Parathyroid adenoma (tissue), 2 donors: ENCODE measurements around the gene ASPG.

ENCODE experiments used
- H2AFZ ChIP-seq: fragments of 300-600 bp; sonication (generic); one replicate; pipeline ENCODE4 v1.7.0; 2017; ENCODE audit warnings: antibody characterized with exemption, mild to moderate bottlenecking
- H3K27ac ChIP-seq: fragments of 300-600 bp; sonication (generic); one replicate; pipeline ENCODE4 v1.7.0; 2017
- H3K27me3 ChIP-seq: fragments of 300-600 bp; sonication (generic); one replicate; pipeline ENCODE4 v1.7.0; 2017; ENCODE audit warnings: low read length; ENCODE audit not compliant: control insufficient read depth, insufficient read depth
- H3K36me3 ChIP-seq: fragments of 300-600 bp; sonication (generic); one replicate; pipeline ENCODE4 v1.7.0; 2017; ENCODE audit warnings: low read length; ENCODE audit not compliant: control insufficient read depth, insufficient read depth
- H3K4me1 ChIP-seq: fragments of 300-600 bp; sonication (generic); one replicate; pipeline ENCODE4 v1.7.0; 2017; ENCODE audit warnings: control low read depth
- H3K4me2 ChIP-seq: fragments of 300-600 bp; sonication (generic); one replicate; pipeline ENCODE4 v1.7.0; 2017; ENCODE audit warnings: low read length
- H3K4me3 ChIP-seq: fragments of 300-600 bp; sonication (generic); one replicate; pipeline ENCODE4 v1.7.0; 2017; ENCODE audit warnings: low read depth, low read length
- H3K79me2 ChIP-seq: fragments of 300-600 bp; sonication (generic); one replicate; pipeline ENCODE4 v1.7.0; 2017; ENCODE audit warnings: control low read depth
- H3K9ac ChIP-seq: fragments of 300-600 bp; sonication (generic); one replicate; pipeline ENCODE4 v1.7.0; 2017; ENCODE audit warnings: mild to moderate bottlenecking
- H3K9me3 ChIP-seq: fragments of 300-600 bp; sonication (generic); one replicate; pipeline ENCODE4 v1.7.0; 2017; ENCODE audit warnings: low read length; ENCODE audit not compliant: control insufficient read depth
- TF ChIP-seq, protein P1 (sequence below): fragments of 300-600 bp; sonication (generic); IDR thresholded peaks from one replicate; pipeline ENCODE4 v1.7.0; 2017; ENCODE audit warnings: antibody characterized with exemption, mild to moderate bottlenecking
- donor health status: primary hyperparathyroidism.

ASPG gene

DNA sequence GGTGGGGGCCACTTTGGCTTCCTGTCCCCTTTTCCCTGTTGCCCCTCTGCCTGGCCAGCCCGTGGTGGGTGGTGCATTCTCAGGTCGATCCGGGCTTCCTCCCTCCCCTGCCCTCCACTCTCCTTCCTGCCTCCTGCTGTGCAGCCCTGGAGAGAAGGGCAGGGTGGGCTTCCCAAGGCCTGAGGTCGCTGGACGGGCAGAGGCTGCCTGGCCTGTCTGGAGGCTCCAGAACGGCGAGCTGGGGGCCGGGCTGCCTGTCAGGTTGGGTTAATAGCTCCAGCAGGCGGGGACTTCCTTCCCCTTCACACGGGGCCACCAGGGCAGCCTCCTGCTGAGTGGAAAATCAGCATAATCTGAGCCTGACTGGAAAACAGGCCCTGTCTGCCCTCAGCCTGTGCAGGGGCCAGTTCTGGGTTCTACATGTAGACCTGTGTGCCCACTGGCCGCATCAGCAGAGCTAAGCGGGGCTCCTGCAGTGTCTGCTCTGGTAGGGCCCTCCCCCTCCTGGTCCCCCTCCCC, 64.2 kb downstream of the ASPG start:
- no peaks in the 10 kb centered on the region for H3K4me1 ChIP-seq
- no peak overlapping the region for H2AFZ ChIP-seq
- H3K4me3 ChIP-seq: no peak overlapping the region
- H3K79me2 ChIP-seq: no peaks in the 10 kb centered on the region
- no peak overlapping the region for H3K27ac ChIP-seq
- H3K9ac ChIP-seq: no peak overlapping the region
- TF ChIP-seq, protein P1, sequence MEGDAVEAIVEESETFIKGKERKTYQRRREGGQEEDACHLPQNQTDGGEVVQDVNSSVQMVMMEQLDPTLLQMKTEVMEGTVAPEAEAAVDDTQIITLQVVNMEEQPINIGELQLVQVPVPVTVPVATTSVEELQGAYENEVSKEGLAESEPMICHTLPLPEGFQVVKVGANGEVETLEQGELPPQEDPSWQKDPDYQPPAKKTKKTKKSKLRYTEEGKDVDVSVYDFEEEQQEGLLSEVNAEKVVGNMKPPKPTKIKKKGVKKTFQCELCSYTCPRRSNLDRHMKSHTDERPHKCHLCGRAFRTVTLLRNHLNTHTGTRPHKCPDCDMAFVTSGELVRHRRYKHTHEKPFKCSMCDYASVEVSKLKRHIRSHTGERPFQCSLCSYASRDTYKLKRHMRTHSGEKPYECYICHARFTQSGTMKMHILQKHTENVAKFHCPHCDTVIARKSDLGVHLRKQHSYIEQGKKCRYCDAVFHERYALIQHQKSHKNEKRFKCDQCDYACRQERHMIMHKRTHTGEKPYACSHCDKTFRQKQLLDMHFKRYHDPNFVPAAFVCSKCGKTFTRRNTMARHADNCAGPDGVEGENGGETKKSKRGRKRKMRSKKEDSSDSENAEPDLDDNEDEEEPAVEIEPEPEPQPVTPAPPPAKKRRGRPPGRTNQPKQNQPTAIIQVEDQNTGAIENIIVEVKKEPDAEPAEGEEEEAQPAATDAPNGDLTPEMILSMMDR: no peak
- no peaks in the 10 kb centered on the region for H3K36me3 ChIP-seq
- H3K9me3 ChIP-seq: no peaks in the 10 kb centered on the region
- no peaks in the 10 kb centered on the region for H3K27me3 ChIP-seq
- H3K4me2 ChIP-seq: no peak overlapping the region

DNA sequence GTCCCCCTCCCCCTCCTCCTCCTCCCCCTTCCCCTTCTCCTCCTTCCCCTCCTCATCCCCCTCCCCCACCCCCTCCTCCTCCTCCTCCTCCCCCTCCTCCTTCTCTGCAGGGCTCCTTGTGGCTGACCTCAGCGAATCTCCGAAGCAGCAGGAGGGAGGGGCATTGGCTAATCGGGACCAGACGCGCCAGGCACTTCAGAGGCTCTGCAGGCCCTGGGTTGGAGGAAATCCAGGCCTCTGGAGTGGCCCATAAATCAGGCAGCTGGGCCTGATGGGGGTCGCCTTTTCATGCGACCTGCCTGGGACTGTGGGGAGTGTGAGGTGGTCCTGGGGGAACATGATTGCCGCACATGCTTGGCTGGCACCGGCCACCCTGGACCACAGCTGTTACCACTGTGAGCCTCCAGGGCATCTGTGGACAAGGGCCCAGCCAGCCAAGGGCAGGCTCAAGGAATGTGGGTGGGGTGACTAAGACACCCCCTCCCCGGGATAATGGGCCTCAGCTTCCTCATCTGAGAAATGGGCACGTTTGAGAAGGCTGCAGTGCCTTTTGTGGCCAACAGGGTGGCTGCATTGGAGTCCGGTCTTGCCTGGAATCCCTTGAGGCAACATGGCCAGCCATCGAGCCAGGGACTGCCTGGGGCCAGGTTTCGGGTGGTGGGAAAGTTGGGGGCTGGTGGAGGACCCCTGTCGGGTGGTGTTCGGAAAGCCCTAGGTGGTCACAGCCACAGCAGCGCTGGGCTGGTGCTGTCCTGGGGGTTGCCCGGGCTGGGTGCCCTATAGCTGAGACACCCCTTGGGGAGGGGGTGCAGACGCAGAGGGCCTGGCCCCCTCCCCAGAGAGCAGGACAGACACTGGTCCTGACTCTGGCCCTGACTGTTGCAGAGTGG, 64.9 kb downstream of the ASPG start:
- Histone ChIP-seq H3K4me3 (no peak overlapping the region), H3K9me3 (no peaks in the 10 kb centered on the region), H3K4me2 (no peak overlapping the region), H3K27me3 (no peaks in the 10 kb centered on the region), H3K79me2 (no peaks in the 10 kb centered on the region), H3K9ac (no peak overlapping the region), H3K36me3 (no peaks in the 10 kb centered on the region), H3K4me1 (no peaks in the 10 kb centered on the region), H2AFZ (no peak overlapping the region), H3K27ac (no peak overlapping the region)
- TF ChIP-seq, protein P1: no peak

DNA sequence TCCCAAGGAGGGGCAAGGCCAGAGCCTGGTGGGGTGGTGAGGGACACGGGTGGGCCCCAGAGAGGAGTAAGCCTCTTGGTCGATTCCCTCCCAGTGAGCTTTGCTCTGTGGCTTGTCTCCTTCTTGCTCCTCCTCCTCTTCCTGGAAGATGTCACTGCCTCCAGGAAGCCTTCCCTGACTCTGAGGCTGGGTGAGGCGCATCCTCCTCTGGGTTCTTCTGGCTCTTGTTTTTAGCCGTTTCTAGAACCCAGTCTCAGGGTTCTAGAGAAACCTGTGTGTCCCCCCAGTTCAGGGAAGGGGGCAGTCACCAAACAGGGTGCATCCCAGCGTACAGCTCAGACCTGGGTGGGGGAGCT, 65.5 kb downstream of the ASPG start:
- H2AFZ ChIP-seq: no peak overlapping the region
- no peak overlapping the region for H3K9ac ChIP-seq
- no peak overlapping the region for H3K4me2 ChIP-seq
- no peaks in the 10 kb centered on the region for H3K36me3 ChIP-seq
- no peaks in the 10 kb centered on the region for H3K27me3 ChIP-seq
- TF ChIP-seq, protein P1: no peak
- H3K4me1 ChIP-seq: no peaks in the 10 kb centered on the region
- H3K79me2 ChIP-seq: no peaks in the 10 kb centered on the region
- H3K9me3 ChIP-seq: no peaks in the 10 kb centered on the region
- H3K27ac ChIP-seq: no peak overlapping the region
- no peak overlapping the region for H3K4me3 ChIP-seq

DNA sequence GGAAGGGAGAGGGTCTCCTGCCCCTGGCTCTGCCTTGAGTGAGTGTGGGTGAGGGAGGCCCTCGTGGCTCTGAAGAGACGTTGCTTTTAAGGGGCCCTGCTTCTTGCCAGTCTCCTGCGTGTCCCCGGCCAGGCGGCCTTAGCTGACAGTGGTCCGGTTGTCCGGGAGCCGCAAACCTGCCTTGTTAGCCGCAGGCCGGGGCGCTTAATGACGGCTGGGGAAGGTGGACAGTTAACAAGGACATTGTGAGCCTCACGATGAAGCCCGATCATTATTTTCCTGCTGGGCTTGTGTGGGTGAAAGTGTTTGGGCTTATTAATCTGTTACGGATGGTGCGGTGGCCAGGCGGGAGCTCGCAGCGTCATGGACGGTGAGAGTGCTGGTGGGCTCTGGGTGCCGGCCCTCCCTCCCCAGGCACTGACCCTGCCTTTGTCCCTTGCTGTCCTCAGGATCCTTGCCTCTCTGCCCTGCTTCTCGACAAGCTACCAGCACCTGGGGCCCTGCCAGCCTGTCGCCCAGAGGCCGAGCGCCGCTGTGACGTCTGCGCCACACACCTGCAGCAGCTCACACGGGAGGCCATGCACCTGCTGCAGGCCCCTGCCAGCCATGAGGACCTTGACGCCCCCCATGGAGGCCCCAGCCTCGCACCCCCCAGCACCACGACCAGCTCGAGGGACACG, 66.2 kb downstream of the ASPG start:
- no peaks in the 10 kb centered on the region for H3K36me3 ChIP-seq
- H3K9me3 ChIP-seq: no peaks in the 10 kb centered on the region
- no peaks in the 10 kb centered on the region for H3K27me3 ChIP-seq
- H3K4me2 ChIP-seq: no peak overlapping the region
- TF ChIP-seq, protein P1: no peak
- no peak overlapping the region for H3K9ac ChIP-seq
- H3K4me3 ChIP-seq: no peak overlapping the region
- no peak overlapping the region for H2AFZ ChIP-seq
- no peaks in the 10 kb centered on the region for H3K4me1 ChIP-seq
- H3K27ac ChIP-seq: no peak overlapping the region
- H3K79me2 ChIP-seq: no peaks in the 10 kb centered on the region
